GM18861 (cell line): ENCODE data around the gene VAV2.

ENCODE experiments used
- ATAC-seq: cut with Tn5 transposase; IDR thresholded peaks from one replicate; pipeline ENCODE4 v1.9.1; 2021; ENCODE audit not compliant: unreplicated experiment

VAV2 gene

DNA sequence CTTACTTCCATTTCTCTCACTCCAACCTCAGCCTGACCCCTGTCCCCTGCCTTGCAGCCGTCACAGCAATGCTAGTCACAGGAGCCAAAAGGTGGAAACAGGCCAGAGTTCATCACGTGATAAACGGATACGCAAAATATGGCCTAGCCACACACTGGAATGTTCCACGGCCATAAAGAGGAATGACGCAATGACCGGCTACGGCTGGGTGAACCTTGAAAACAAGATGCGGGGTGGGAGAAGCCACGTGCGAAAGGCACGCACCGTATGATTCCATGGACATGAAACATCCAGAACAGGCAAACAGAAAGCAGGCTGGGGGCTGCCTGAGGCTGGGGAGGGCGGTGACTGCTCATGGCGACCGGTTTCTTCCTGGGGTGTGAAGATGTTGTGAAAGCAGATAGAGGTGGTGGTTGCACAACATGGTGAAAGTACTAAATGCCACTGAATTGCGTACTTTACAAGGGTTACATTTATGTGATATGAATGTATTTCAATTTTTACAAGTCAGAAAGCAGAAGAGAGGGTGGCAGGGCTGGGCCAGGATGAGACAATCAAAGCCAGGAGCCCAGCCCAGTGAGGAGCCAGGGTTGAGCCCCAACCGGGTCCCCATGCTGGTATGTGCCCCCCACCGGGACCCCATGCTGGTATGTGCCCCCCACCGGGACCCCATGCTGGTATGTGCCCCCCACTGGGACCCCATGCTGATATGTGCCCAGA, 136.2 kb downstream of the VAV2 start:
- ATAC-seq = no peak

DNA sequence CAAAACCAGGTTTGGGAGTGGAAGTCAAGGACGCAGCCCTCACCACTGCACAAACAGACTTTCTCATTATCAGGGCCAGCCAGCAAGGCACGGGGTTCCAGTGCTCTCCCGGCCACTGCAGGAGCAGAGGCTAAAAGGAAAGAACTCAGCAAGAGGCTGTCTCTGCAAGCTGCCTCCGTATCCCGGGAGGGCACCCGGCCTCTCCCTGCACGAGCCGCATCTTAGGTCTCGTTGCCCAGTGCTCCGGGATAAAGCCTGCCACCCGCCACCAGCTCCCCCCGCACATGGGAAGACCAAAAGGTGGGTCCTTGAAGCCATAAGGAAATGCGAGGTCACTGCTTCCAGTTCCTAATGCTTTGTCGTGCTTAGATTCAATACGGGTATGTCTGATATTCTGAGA, 136.8 kb downstream of the VAV2 start:
- ATAC-seq = no peak

DNA sequence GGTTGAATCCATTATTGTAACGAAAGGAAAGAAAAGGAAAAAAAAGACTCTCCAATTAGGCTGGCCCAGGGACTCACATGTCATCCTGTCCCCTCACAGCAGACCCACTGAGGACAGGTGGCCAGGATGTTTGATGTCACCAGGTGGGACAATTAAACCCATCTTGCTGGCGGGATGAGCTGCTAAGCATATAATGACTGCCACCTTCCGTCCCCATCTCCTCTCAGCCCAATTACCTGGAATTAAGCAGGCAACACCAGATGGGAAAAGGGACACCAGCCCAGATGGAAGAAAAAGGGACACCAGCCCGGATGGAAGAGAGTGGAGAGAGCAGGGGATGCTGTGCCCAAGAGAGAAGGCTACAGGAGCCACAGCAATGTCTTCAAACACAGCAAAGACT, 137.4 kb downstream of the VAV2 start:
- no peak for ATAC-seq

DNA sequence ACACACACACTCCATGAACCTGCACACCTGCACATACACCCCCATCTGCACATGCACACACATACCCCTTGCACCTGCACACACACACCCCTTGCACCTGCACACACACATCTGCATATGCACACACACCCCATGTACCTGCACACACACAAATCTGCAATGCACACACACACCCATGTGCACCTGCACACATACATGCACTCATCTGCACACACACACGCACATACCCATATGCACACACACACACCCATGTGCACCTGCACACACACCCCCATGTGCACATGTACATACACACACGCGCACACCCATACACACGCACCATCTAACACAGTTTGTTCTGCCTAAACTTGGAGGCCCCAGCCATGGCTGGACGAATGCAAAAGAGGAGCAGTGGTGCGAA, 138.1 kb downstream of the VAV2 start:
- ATAC-seq = no peak

DNA sequence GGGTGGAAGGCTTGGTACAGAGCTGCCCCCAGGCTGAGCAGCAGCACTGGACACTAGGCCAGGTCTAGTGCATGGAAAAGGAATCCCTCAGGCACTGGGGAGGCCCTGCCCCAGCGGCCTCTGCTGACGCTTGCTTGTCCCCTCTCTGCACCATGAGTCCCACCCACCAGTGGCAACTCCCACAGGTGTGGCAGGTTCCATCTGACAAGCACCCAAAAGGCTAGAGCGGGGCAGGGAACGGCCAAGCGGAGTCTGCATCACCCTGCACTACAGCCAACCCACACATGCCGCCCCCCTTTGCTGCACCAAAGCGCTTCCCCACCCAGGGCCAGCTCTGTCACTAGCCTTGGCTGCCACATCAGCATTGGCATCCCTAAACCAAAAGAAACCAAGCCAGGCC, 138.8 kb downstream of the VAV2 start:
- no peak for ATAC-seq

DNA sequence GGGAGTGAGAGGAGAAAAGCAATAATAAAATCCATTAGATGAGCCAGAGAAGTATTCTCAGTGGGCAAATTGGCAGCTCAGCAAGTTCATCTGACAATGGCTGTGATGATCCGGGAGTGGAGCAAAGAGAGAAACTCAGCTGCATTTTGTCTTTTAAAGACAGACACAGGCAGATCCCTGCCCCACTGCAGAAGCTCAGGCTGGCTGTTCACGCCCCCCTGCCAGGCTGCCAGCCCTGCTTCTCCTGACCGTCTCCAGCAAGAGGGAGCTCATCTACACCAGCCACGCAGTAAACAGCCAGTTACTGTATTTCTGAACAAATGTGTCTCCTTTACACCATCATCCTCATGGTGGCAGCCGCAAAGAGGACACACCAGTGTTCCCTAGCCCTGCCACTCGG, 139.7 kb downstream of the VAV2 start:
- no peak for ATAC-seq

DNA sequence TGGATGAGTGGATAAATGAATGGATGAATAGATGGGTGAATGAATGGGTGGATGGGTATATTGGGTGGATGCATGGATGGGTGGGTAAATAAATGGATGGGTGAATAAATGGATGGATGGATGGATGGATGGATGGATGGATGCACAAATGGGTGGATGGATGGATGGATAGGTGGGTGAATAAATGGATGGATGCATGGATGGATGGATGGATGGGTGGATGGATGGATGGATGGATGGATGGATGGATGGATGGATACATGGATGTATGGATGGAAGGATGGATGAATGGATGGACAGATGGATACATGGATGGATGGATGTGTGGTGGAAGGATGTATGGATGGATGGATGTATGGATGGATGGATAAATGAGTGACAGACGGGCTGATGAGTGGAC, 140.4 kb downstream of the VAV2 start:
- no peak for ATAC-seq

DNA sequence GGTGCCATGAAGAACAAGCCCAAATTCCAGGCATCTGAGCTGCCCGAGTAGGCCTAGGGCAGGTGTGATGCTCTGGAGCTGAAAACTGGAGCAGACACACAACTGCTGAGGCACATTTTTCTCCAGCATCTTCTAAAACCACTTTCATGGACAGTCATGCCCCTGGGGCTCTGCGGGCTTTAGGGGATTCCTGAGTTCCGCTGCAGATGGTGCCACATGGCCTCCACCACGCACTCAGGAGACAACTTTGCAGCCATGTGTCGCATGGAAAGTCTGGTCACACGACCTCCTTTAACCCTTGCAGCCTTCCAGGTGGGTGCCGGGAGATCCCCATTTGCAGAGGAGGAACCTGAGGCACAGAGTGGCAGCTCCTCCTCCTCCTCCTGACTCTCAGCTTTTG, 141.2 kb downstream of the VAV2 start:
- ATAC-seq = no peak

DNA sequence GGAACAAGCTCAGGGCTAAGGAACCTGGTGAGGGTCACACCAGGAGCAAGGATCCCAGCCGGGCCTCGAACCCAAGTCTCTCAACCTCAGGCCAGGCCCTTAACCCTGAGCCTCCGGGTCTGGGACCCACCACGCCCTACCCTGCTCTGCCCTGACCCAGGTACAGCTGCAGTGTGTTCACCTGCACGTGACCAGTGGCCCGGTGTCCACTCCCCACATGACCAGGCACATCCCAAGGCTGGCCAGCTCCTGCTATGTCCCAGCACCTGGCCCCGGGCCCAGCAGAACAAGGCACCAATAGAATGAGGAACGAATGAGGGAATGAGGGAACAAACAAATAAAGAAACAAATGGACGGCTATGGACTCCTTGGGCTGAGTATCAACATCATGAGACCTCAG, 142.0 kb downstream of the VAV2 start:
- ATAC-seq = no peak

DNA sequence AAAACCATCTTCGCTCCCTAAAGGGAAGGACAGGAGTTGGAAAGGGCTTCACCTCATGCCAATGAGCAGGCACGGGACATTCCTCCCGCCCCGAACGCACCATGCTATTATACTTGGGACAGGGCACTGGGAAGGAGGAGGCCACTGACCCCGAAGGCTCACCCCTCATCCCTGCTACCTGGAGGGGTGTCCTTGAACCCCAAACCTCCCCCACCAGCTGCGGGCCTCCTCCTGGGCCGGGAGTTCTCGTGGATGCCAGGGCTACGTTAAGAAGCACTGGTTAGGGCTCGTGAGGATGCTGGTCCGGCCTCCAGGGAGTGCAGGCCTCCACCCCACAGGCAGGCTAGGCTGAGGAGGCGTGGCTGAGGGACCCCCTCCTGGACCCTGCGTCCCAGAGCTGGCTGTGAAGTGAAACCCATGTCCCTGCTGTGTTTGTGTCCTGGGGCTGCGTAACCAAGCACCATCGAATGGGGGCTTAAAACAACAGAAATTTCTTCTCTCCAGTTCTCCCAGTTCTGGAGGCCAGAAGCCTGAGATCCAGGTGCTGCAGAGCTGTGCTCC, 142.9 kb downstream of the VAV2 start:
- no peak for ATAC-seq

DNA sequence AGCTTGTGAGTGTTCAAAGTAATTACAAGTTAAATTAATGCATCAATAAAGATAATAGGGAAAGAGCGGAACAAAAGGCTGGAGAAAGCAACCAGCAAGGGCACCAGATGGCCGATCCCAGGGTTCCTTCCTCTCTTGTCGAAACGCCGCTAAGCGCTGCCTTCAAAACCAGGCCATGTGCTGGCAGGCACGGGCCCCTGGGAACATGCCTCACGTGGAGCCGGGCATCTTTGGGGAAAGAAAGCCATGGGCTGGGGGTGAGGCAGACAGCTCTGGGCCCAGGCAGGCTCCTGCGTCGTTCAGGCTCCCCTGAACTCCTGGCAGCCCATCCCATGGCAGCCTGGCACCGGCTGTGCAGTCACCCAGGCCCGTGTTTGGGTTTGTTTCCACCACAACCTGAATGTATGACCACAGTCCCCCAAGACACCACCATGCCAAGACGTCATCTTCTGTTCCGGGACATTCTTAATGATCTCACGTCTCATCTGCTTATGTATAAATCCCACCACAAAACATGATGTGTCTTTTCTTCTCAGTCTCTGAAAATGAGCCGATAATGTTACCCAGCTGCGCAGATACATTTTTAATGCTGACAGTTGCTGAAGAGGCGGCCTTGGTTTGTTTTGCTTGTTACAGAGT, 143.5 kb downstream of the VAV2 start:
- ATAC-seq = no peak

DNA sequence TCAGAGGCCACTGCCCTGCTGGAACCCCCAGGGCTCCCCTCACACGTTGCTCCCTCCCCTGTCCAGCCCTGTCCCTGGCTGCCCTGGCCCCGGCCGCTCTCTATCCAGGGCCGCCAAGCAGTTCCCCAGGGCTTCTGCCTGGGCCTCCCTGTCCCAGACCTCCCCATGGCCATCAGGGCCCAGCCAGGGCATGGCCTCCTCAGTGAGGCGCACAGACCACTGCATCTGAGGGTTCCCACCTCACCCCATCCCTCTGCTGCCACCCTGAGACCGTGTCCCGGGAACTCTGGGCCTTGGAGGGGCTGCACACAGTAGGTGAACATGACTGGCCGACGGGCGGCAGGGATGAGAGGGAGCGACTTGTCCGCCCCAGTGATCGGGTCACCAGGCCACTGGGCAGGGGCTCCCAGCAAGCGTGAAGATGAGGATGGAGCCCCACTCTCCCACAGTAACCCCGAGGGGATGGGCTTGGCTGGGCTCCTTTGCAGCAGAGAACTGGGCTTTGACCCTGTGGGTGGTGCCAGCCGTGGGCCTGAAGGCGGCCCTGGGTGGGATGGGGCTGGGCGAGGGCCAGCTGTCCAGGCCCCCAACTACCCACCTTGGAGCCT, 145.5 kb downstream of the VAV2 start:
- no peak for ATAC-seq

DNA sequence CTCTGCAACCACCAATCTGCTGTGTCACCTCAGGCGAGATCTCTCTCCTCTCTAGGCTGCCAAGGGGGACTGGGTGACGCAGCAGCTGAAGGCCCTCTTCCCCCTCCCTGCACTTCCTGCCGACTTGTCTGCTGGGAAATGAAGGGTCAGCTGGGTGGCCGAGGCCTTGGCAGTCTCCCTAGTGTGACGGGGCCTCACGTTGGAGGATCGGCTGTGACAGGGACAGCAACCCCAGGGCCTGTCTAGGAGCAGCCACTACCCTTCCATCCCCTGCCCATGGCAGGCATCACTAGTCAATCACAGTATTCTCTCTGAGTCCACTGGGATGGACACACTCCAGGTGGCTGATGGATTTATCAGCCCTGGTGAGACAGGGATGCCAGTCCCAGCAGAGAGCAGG, 146.7 kb downstream of the VAV2 start:
- no peak for ATAC-seq

DNA sequence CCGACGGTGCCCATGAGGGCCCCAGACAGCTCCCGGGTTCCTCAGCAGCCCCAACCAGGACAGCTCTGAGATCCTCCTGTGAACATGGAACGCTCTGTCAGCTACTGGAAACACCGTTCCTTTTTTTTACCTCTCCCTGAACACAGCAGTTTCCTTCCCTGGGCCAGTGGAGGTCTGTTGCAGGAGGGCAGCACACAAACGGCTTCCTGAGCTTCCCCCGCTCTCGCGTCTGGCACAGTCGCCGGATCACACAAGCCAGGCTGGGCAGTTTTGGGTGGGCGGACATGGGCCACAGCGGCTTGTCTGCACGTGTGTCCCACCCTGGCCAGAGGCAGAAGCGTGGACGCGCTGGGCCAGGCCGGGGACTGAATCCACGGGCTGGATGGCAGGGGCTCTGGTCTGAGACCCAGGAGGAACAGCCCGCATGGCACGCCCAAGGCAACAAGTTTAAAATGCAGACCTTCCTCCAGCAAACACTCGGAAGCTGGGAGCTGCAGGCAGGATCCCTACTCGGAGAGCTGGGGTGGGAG, 147.2 kb downstream of the VAV2 start:
- no peak for ATAC-seq

DNA sequence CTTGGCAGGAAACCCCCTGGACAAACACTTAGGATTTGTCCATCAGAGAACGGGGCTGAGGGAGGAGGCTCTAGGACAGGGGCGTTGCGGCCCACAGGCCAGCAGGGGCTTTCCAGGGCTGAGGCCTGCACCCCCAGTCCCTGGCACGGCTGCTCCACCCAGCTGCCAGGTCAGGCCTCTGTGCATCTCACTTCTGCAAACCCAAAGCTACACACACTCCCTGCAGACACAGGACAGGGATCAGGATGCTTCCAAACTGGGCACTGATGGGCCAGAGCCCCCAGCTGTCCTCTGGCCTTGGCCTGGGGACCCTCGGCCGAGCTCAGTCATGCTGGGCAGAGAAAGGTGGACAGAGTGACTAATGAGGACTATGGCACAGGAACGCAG, 147.7 kb downstream of the VAV2 start:
- no peak for ATAC-seq

DNA sequence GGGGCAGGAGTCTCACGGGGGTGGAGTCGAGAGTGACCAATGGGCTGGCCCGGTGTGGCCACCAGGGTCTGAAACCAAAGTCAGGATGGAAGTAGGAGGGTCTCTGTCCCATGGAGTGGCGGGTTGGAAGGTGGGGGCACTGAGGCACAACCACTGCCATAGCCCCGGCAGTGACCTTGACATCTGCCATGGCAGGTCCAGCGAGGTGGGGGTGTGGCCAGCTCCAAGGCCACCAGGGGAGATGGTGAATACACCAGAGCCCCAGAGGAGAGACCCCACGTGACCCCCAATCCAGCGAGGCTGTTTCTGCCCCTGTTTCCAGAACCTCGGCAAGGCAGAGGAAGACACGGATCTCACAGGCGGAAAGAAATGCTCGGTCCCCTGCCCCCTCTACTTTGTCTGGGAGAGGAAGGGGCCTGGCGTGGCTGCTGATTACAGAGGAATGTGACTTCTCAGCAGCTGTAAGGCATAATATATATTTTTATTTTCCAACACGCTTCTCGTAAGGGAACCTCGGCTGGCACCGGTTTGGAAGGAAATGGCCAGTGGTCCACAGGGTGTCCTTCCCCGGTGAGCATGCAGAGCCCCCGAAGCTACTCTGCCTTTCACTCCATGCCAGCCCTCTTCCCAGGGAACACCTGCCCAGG, 148.2 kb downstream of the VAV2 start:
- ATAC-seq = no peak

DNA sequence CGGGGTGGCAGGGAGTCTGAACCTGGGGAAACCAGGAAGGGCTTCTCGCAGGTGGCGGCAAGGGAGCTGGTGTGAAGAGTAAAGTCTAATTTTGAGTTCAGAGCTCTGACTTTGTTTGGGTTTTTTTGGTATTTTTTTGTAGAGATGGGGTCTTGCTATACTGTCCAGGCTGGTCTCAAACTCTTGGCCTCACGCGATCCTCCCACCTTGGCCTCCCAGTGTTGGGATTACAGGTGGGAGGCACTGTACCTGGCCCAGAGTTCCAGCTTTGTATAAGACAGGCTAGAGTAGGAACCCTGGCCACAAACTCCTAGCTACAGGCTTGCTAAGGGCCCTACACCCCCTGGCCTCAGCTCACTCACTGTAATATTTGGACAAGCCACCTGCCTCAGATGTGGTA, 148.9 kb downstream of the VAV2 start:
- no peak for ATAC-seq

DNA sequence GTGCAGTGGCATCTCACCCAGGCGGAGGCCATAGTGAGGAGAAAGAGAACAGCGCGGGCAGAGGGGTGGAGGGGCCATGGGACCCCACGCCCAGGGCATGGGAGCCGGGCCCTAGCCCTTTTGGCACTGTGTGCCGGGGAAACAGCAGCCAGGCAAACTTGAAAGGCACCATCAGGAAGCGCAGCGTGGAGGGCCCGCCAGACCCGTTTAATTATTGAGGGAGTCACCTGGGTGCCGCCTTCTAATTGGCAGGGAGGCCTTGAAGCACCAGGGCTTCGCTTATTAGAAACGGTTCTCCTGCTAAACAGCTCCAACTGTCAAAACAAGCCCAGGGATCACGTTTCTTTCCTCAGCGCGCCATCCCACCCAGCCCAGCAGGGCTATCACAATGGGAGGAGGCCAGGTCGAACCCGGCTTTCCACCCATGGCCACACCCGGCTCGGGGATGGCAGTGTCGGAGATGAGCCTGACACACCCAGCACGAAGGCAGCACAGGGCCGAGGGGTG, 149.3 kb downstream of the VAV2 start:
- ATAC-seq = no peak

DNA sequence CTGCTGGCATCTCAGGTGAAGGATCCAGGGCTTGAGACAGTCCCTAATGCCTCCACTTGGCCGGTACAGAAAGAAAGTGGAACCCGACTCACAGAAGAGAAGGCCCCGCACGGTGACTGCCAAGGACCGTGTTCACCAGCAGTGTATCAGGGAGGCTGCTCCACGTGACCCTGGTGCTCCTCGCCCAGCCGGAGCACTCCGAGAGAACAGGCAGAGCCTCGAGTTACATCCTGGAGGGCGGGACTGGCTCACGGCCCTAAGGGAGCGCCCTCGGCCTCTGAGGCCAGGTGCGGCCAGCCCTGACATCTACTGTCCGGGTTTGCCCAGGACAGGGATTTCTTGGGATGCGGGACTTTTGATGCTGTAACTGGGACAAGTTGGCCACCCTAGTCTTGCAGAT, 149.9 kb downstream of the VAV2 start:
- ATAC-seq = no peak

DNA sequence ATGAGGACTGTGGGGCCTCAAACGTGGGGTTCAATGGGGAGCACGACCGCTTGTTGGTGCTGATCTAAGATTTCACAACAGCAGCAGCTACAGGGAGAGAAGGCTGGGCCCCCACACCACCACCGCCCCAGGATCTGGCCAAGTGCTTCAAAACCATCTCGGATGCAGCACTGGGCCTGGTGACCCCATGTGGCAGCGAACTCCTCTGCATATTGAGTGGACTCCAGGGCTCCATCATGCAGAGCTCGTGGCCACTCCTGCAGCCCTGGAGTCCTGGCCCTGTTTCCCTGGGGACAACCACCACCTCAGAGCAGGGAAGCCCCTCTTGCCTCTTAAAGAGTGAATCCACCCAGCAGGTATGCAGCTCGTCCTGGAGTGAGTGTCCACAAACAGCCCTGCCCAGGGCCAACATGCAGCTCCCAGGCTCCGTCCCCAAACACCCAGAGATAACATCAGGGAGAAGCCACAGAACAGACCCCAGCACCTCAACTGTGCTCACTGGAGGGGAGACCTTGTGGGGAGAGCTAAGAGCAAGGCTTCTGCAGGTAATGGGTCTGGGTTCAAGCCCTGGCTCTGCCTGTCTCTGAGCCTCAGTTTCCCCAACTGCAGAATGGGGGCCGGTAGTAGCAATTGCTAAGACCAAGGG, 150.8 kb downstream of the VAV2 start:
- no peak for ATAC-seq

DNA sequence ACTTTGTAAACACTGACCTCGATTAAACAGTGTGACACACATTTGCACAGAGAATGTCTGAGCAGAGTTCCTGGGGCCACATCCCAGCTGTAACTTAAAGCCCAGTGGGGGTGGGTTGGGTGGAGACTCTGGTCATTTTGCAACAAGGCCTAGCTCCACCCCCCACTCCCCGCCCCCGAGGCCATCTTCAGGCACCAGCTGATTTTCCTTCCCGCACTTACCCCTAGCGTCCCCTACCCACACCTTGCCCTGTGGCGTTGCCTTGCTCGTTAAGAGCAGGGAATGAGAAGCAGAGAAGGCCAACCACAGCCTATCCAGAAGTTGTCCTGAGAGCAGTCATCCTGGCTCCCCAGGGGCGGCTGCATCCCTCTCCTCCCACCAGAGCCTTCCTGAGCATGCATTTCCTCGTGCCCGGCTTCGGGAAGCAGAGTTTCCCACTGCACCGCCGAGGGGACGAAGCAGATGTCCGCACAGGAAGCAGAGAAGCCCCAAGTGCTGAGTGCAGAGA, 152.2 kb downstream of the VAV2 start:
- ATAC-seq = no peak
